Right lobe of liver (tissue), 4 donors: ENCODE data around the gene SH3PXD2A.

ENCODE experiments used
- POLR2A ChIP-seq: fragments of 450-650 bp; IDR thresholded peaks from one replicate; pipeline ENCODE4 v1.6.1; 2017; ENCODE audit warnings: antibody characterized with exemption, mild to moderate bottlenecking
- TF ChIP-seq, protein P1 (sequence below), 4 donors: fragments of 200-600 bp in 3 of 4; fragments of 450-650 bp in 1 of 4; IDR thresholded peaks; one replicate each; pipeline versions ENCODE4 v1.5.1 to v1.8.0; 2016 to 2022; ENCODE audit warnings: antibody characterized with exemption in 4 of 4, mild to moderate bottlenecking in 2 of 4
- donor health status: DM: no; HTN: no; CAD: no.
- donor health status: DM: no; HTN: no; CAD: no.
- donor health status: DM: no; HTN: yes; CAD: no.

DNA sequence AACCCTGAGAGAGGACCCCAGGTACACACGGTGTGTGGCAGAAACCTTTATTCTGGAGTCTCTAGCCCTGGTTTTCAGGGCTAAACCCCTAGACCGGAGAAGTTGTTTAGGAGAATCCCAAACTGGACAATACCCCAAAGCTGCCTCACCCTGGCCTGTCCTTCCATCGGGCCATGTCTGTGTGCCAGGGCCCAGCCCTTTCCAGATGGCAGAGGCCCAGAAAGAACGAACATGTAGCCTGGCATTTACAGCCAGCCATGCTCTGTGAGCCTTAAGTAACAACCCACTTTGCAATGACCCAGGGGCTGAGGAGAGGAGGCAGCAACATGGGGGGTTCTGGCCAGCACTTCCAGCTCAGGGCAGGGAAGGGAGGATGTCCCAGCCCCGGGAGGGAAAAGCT, 219.8 kb downstream of the SH3PXD2A start:
- TF ChIP-seq, protein P1, sequence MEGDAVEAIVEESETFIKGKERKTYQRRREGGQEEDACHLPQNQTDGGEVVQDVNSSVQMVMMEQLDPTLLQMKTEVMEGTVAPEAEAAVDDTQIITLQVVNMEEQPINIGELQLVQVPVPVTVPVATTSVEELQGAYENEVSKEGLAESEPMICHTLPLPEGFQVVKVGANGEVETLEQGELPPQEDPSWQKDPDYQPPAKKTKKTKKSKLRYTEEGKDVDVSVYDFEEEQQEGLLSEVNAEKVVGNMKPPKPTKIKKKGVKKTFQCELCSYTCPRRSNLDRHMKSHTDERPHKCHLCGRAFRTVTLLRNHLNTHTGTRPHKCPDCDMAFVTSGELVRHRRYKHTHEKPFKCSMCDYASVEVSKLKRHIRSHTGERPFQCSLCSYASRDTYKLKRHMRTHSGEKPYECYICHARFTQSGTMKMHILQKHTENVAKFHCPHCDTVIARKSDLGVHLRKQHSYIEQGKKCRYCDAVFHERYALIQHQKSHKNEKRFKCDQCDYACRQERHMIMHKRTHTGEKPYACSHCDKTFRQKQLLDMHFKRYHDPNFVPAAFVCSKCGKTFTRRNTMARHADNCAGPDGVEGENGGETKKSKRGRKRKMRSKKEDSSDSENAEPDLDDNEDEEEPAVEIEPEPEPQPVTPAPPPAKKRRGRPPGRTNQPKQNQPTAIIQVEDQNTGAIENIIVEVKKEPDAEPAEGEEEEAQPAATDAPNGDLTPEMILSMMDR (IDR thresholded peaks at IDR 0.05): no peak
- TF ChIP-seq POLR2A: no peak
